Measurements from ENCODE around the gene EDAR. TPM values are rescaled to one million over a fixed set of nuclear protein-coding genes. Genes with fewer than 3 reads are reported as not detected.

EDAR gene
- total RNA-seq (2012; rRNA removed) (not detected in 2 replicates), polyA plus RNA-seq (2012; rRNA removed) (not detected in 2 replicates), Bru-seq, nascent RNA (not detected), BruChase-seq, experiment 1, labeled RNA remaining after a 6-hour chase (not detected), BruChase-seq, experiment 2, labeled RNA remaining after a 2-hour chase (not detected)
- polyA plus RNA-seq (2012; cell fraction: cytosol; rRNA removed) = not detected in 2 replicates
- not detected in 2 replicates for polyA plus RNA-seq (2012; cell fraction: nucleus; rRNA removed; ENCODE audit: low replicate concordance)
- long read RNA-seq = 0 reads

DNA sequence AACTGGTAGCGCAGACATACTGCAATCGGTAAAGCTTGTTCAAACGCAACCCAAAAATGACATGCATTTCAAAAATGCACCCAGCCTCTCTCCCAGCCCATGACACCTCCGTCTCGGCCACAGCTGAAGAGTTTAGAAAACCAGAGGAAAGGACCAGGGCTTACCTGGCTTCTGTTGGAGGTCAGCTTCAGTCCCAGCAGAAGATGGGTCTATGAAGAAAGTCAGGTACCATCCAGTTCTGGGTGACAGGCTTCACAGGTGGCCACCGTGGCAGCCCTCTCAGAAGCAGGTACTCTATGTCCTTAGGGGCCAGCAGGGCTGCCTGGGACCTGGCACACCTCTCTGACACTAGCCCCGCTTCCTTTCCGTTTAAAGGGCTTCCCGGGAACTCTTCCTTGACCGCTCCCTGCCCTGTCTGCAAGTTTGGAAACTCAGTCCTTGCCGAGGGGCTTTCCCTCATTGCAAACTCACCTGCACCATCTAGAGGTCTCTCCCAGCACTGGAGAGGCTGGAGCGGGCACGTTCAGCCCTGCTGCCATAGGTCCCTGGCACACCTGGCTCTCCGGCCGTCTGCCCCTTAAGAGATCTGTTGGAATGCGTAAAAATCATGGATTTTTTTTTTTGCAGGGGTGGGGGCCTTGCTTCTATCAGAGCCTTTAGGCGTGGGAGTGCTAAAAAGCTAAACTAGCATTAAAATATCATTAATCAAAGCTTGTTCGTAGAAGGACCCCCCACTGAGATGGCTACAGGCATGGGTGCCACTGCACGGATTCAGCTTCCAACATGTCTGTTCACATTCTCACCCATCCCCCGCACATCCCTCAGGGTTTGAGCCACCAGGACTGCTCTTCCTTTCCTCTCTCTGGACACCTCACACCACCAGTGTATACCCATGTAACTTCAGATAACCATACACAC lies at the start of gene EDAR:
TSS of gene EDAR (minus strand) at position 425 of the 918 bp plus-strand sequence. CDS start 58,206 bp downstream, outside the sequence.
- Histone ChIP-seq H3K18ac (ENCODE audit: low read depth, low read length) (no peak within 1 kb of the TSS), H2AFZ (replicated peaks; ENCODE audit: low read length, poor library complexity) (peak within 1 kb of the TSS; percentile 33), H2BK5ac (ENCODE audit: low read depth, low read length, poor library complexity, severe bottlenecking) (no peak within 1 kb of the TSS), H3K56ac (ENCODE audit: extremely low read depth, insufficient read depth, low read length) (no peak within 1 kb of the TSS), H3K4me3 (ENCODE audit: insufficient read depth, low read depth, low read length) (no peak within 1 kb of the TSS), H3K9me1 (ENCODE audit: insufficient read depth, low read length) (no peaks in the 10 kb centered on the region), H2BK20ac (ENCODE audit: low read depth, low read length) (no peak within 1 kb of the TSS), H3K36me3 (ENCODE audit: control insufficient read depth, insufficient read depth, low read length) (no peaks in the 10 kb centered on the region), H2AK5ac (ENCODE audit: low read depth, low read length) (no peak within 1 kb of the TSS), H3K27me3 (ENCODE audit: control insufficient read depth, insufficient read depth, low read length) (peaks cover 76% of the 10 kb centered on the region), H3K79me1 (ENCODE audit: low read depth in 1 of 2, low read length in 2 of 2) (no peaks in the 10 kb centered on the region), H3K9ac (ENCODE audit: low read depth, low read length) (no peak within 1 kb of the TSS), H4K8ac (ENCODE audit: low read depth in 2 of 2, low read length in 2 of 2) (no peak within 1 kb of the TSS), H4K20me1 (ENCODE audit: insufficient read depth, low read length) (no peaks in the 10 kb centered on the region), H3K14ac (replicated peaks; ENCODE audit: low read depth, low read length) (no peak within 1 kb of the TSS), H3K4me2 (ENCODE audit: low read depth, low read length) (no peak within 1 kb of the TSS), H3K4me1 (ENCODE audit: control insufficient read depth, insufficient read depth, low read length) (no peaks in the 10 kb centered on the region), H4K5ac (ENCODE audit: low read depth, low read length) (no peak within 1 kb of the TSS), H2AK9ac (replicated peaks; ENCODE audit: low read depth, low read length, poor library complexity) (no peak within 1 kb of the TSS), H3K4ac (ENCODE audit: low read depth, low read length) (no peak within 1 kb of the TSS), H3K23ac (ENCODE audit: low read depth, low read length) (no peak within 1 kb of the TSS), H3K9me3 (ENCODE audit: control insufficient read depth, insufficient read depth, low read length) (no peaks in the 10 kb centered on the region), H3K27ac (ENCODE audit: insufficient read depth, low read length) (no peak within 1 kb of the TSS), H4K91ac (ENCODE audit: insufficient read depth, low read depth, low read length) (no peak within 1 kb of the TSS), H2BK120ac (ENCODE audit: low read depth, low read length) (no peak within 1 kb of the TSS), H2BK15ac (ENCODE audit: low read depth, low read length) (no peak within 1 kb of the TSS)
- ATAC-seq (ENCODE audit: low read depth) (no peak; the same call in 1 of the 2 replicates), DNase-seq (no peak)
- WGBS, 2 experiments (ENCODE audit: extremely low coverage in 2 of 2, insufficient read length in 1 of 2) = 10% methylated on average over 2 of the region's 20 CpGs; no CpG with 5 or more reads in 1 of the 2 experiments
- BruUV-seq (replicated peaks) = no TSS peak
- intact Hi-C loops (cut with micrococcal nuclease) = loop anchor here (10.0 kb wide), 1 partner anchor 64 kb away; no protein-coding TSS in a partner anchor
- dilution Hi-C loops (cut with HindIII; ENCODE audit: low sequenced_read_pairs, unreplicated experiment) = no loop called here
- POLR2A ChIA-PET (ENCODE audit: unreplicated experiment) = no interaction called here
- CTCF ChIA-PET = no interaction called here
- in situ Hi-C loops (cut with MboI; ENCODE audit: low sequenced_read_pairs) = no loop called here
- TF ChIP-seq CTCF (conservative IDR thresholded peaks at IDR 0.05; ENCODE audit: low read depth, low read length) = peak; percentile 24; the same call in 1 of the 2 replicates
- TF ChIP-seq NFE2L2 (IDR thresholded peaks at IDR 0.05; ENCODE audit: low read depth, low read length) = no peak
- TF ChIP-seq RAD21 (IDR thresholded peaks at IDR 0.05; ENCODE audit: low read length) = 0 out of 2 replicates have a peak, but pooled peaks have one; percentile 12

All from IMR-90 (cell line).